NB4 (cell line): ENCODE results near the gene APOA4.

Experiments
- DNase-seq: peaks from one replicate; pipeline ENCODE4 v3.0.0; 2010; ENCODE audit warnings: low read depth
- H3K4me3 ChIP-seq: one replicate; pipeline ENCODE4 v1.5.1; 2011; ENCODE audit warnings: mild to moderate bottlenecking, low read depth, low read length, moderate library complexity
- CTCF ChIP-seq: IDR thresholded peaks from one replicate; pipeline ENCODE4 v1.5.1; 2012; ENCODE audit warnings: low read depth, low read length
- MAX ChIP-seq: IDR thresholded peaks from 2 replicates; pipeline ENCODE4 v1.6.1; 2011; ENCODE audit warnings: low read depth, low read length
- MYC ChIP-seq: IDR thresholded peaks from 2 replicates; pipeline ENCODE4 v1.6.1; 2011; ENCODE audit warnings: low read depth, low read length
- POLR2A ChIP-seq: IDR thresholded peaks from 2 replicates; pipeline ENCODE4 v1.6.1; 2011; ENCODE audit warnings: mild to moderate bottlenecking; ENCODE audit not compliant: insufficient read length; ENCODE audit errors: extremely low read depth

The APOA4 gene

GRCh38 chr11:116825854-116826750 lies 3.0 kb upstream of the APOA4 start:
- H3K4me3 ChIP-seq: no peak overlapping the region
- TF ChIP-seq CTCF (no peak), MYC (no peak)
- no peak for DNase-seq

- no peak for DNase-seq
- TF ChIP-seq CTCF: no peak
- no peak for TF ChIP-seq MYC
- TF ChIP-seq MAX: no peak
- no peak overlapping the region for H3K4me3 ChIP-seq
These were observed 2.3 kb upstream of the APOA4 start for GRCh38 chr11:116825434-116825833.

GRCh38 chr11:116822575-116822974 lies 529 bp downstream of the APOA4 start:
- no peak for TF ChIP-seq CTCF
- no peak for TF ChIP-seq MYC
- no peak for TF ChIP-seq MAX
- TF ChIP-seq POLR2A: no peak
- no peak overlapping the region for H3K4me3 ChIP-seq
- no peak for DNase-seq

- TF ChIP-seq MAX: no peak
- no peak overlapping the region for H3K4me3 ChIP-seq
- DNase-seq: no peak
These were observed 1.8 kb downstream of the APOA4 start for GRCh38 chr11:116821050-116821918.

GRCh38 chr11:116819049-116819448 lies 4.1 kb downstream of the APOA4 start:
- no peak for DNase-seq
- no peak for TF ChIP-seq POLR2A
- TF ChIP-seq CTCF: no peak
- TF ChIP-seq MYC: no peak
- TF ChIP-seq MAX: no peak
- no peak overlapping the region for H3K4me3 ChIP-seq

- DNase-seq: no peak
- TF ChIP-seq MAX: no peak
- TF ChIP-seq CTCF: no peak
- no peak for TF ChIP-seq MYC
- no peak for TF ChIP-seq POLR2A
- H3K4me3 ChIP-seq: no peak overlapping the region
These were observed 8.6 kb downstream of the APOA4 start for GRCh38 chr11:116814502-116814901.
